H1 (cell line): ENCODE data around the gene CCDC106. TPM values are rescaled to one million over a fixed set of nuclear protein-coding genes. Genes with fewer than 3 reads are reported as not detected.

Source experiments
- CTCF ChIA-PET: fragments of 300-600 bp; sonication (Branson Sonifier 250); formaldehyde crosslinking; loops from one replicate; lab custom pipeline; 2021; ENCODE audit not compliant: partially characterized antibody; lab: Charles Lee
- POLR2A ChIA-PET: fragments of 300-600 bp; sonication (Branson Sonifier 250); formaldehyde crosslinking; loops from one replicate; lab custom pipeline; 2021; ENCODE audit warnings: inconsistent platforms; ENCODE audit not compliant: partially characterized antibody; lab: Charles Lee
- DNase-seq, 2 experiments: peaks; one replicate each; pipeline versions ENCODE4 v3.0.0 to v3.0.0-alpha.2; 2010 to 2022; ENCODE audit warnings: low spot score in 2 of 2, low read depth in 1 of 2, mixed read lengths in 1 of 2
- FAIRE-seq: peaks from 2 replicates; lab custom pipeline; 2011; peaks lifted over from hg19 to GRCh38; lab: Jason Lieb, UNC
- H2AFZ ChIP-seq: 2 replicates; pipeline ENCODE4 v1.8.1; 2012; ENCODE audit warnings: low read length, inconsistent platforms
- H2AK5ac ChIP-seq: 2 replicates; pipeline ENCODE4 v1.6.1; 2013; ENCODE audit warnings: low read depth, low read length
- H2BK120ac ChIP-seq: replicated peaks from 2 replicates; pipeline ENCODE3; 2013; ENCODE audit warnings: low read depth, low read length, inconsistent platforms
- H2BK12ac ChIP-seq: 2 replicates; pipeline ENCODE4 v1.6.1; 2013; ENCODE audit warnings: low read depth, low read length
- H2BK15ac ChIP-seq: 2 replicates; pipeline ENCODE4 v1.6.1; 2013; ENCODE audit warnings: low read length
- H2BK20ac ChIP-seq: 2 replicates; pipeline ENCODE4 v1.6.1; 2013; ENCODE audit warnings: low read length
- H2BK5ac ChIP-seq: 2 replicates; pipeline ENCODE4 v1.6.1; 2013; ENCODE audit warnings: low read depth, low read length
- H3K14ac ChIP-seq: 2 replicates; pipeline ENCODE4 v1.6.1; 2013; ENCODE audit warnings: inconsistent platforms; ENCODE audit not compliant: insufficient read length
- H3K18ac ChIP-seq: 2 replicates; pipeline ENCODE4 v1.6.1; 2013; ENCODE audit warnings: low read length; ENCODE audit errors: extremely low read depth
- H3K23ac ChIP-seq: 2 replicates; pipeline ENCODE4 v1.6.1; 2013; ENCODE audit warnings: inconsistent platforms; ENCODE audit not compliant: insufficient read length
- H3K23me2 ChIP-seq: 2 replicates; pipeline ENCODE4 v1.6.1; 2013; ENCODE audit warnings: low read depth, low read length
- H3K27ac ChIP-seq: 2 replicates; pipeline ENCODE4 v1.6.1; 2011; ENCODE audit warnings: low read depth, low read length, inconsistent platforms
- H3K27me3 ChIP-seq, 4 experiments: replicated peaks in 1 of 4; 1 replicate in 1 of 4; 2 replicates in 3 of 4; pipeline versions ENCODE4 v1.6.1 to v1.8.1; 2011 to 2013; ENCODE audit warnings: low read length in 3 of 4, mild to moderate bottlenecking in 3 of 4, inconsistent platforms in 2 of 4, mixed read lengths in 2 of 4, moderate library complexity in 1 of 4; ENCODE audit not compliant: control insufficient read depth in 3 of 4, insufficient read depth in 3 of 4; ENCODE audit errors: extremely low read depth in 1 of 4
- H3K36me3 ChIP-seq, 4 experiments: 2 replicates each; pipeline versions ENCODE4 v1.6.1 to v1.8.1; 2011 to 2013; ENCODE audit warnings: mild to moderate bottlenecking in 4 of 4, low read length in 3 of 4, moderate library complexity in 2 of 4, control low read depth in 1 of 4, inconsistent platforms in 1 of 4; ENCODE audit not compliant: insufficient read depth in 4 of 4, control insufficient read depth in 2 of 4
- H3K4ac ChIP-seq: replicated peaks from 2 replicates; pipeline ENCODE3; 2013; ENCODE audit warnings: low read length, low read depth, mixed read lengths, inconsistent platforms; ENCODE audit not compliant: insufficient read length
- H3K4me1 ChIP-seq, 4 experiments: replicated peaks in 1 of 4; 1 replicate in 1 of 4; 2 replicates in 3 of 4; pipeline versions ENCODE4 v1.6.1 to v1.8.1; 2011 to 2013; ENCODE audit warnings: low read length in 3 of 4, inconsistent platforms in 2 of 4, mixed read lengths in 1 of 4; ENCODE audit not compliant: insufficient read depth in 4 of 4, control insufficient read depth in 3 of 4
- H3K4me2 ChIP-seq, 2 experiments: 2 replicates each; pipeline versions ENCODE4 v1.6.1 to v1.8.1; 2011 to 2013; ENCODE audit warnings: low read depth in 2 of 2, low read length in 2 of 2, control low read depth in 1 of 2, inconsistent platforms in 1 of 2, mild to moderate bottlenecking in 1 of 2; ENCODE audit not compliant: insufficient read depth in 1 of 2
- H3K4me3 ChIP-seq, 4 experiments: fragments of 200-600, 300-600 bp in 1 of 4; sonication (generic), shearing (Covaris generic), sonication (Bioruptor Twin) in 1 of 4; 2 replicates each; pipeline versions ENCODE4 v1.5.1 to v1.8.1; 2011 to 2016; ENCODE audit warnings: low read length in 4 of 4, low read depth in 3 of 4, control low read depth in 2 of 4, inconsistent platforms in 2 of 4, mild to moderate bottlenecking in 2 of 4, mixed read lengths in 1 of 4, moderate library complexity in 1 of 4; ENCODE audit not compliant: insufficient read depth in 2 of 4; ENCODE audit errors: extremely low read depth in 1 of 4
- H3K56ac ChIP-seq: replicated peaks from 2 replicates; pipeline ENCODE3; 2013; ENCODE audit warnings: low read depth, mild to moderate bottlenecking, mixed read lengths, low read length, inconsistent platforms; ENCODE audit not compliant: insufficient read length
- H3K79me1 ChIP-seq: 2 replicates; pipeline ENCODE4 v1.6.1; 2013; ENCODE audit warnings: low read depth, low read length, control low read depth
- H3K79me2 ChIP-seq, 2 experiments: 2 replicates each; pipeline versions ENCODE4 v1.6.1 to v1.8.1; 2012 to 2013; ENCODE audit warnings: low read length in 2 of 2, mild to moderate bottlenecking in 2 of 2, inconsistent platforms in 1 of 2; ENCODE audit not compliant: insufficient read depth in 2 of 2, control insufficient read depth in 1 of 2
- H3K9ac ChIP-seq, 4 experiments: replicated peaks in 1 of 4; 1 replicate in 1 of 4; 2 replicates in 3 of 4; pipeline versions ENCODE4 v1.6.1 to v1.8.1; 2011 to 2013; ENCODE audit warnings: low read depth in 3 of 4, low read length in 3 of 4, control low read depth in 2 of 4, mild to moderate bottlenecking in 2 of 4, moderate library complexity in 2 of 4, inconsistent platforms in 1 of 4; ENCODE audit errors: extremely low read depth in 1 of 4
- H3K9me3 ChIP-seq, 2 experiments: 2 replicates each; pipeline versions ENCODE4 v1.6.1 to v1.8.1; 2012 to 2013; ENCODE audit warnings: mild to moderate bottlenecking in 2 of 2, moderate library complexity in 2 of 2, control low read depth in 1 of 2, inconsistent platforms in 1 of 2, low read depth in 1 of 2, low read length in 1 of 2, mixed read lengths in 1 of 2; ENCODE audit not compliant: insufficient read depth in 2 of 2
- H4K20me1 ChIP-seq, 2 experiments: replicated peaks in 1 of 2; 2 replicates each; pipeline versions ENCODE3 to v1.8.1; 2011 to 2013; ENCODE audit warnings: inconsistent platforms in 2 of 2, low read length in 2 of 2, mild to moderate bottlenecking in 1 of 2; ENCODE audit not compliant: insufficient read depth in 2 of 2, control insufficient read depth in 1 of 2
- H4K5ac ChIP-seq: 2 replicates; pipeline ENCODE4 v1.6.1; 2013; ENCODE audit warnings: low read length, low read depth, mixed read lengths, inconsistent platforms; ENCODE audit not compliant: insufficient read length
- H4K8ac ChIP-seq: 2 replicates; pipeline ENCODE4 v1.8.0; 2013; ENCODE audit warnings: mild to moderate bottlenecking, moderate library complexity, low read length, inconsistent platforms; ENCODE audit not compliant: insufficient read depth; ENCODE audit errors: extremely low read depth
- H4K91ac ChIP-seq: replicated peaks from 2 replicates; pipeline ENCODE3; 2013; ENCODE audit warnings: low read length, mixed read lengths, inconsistent platforms; ENCODE audit not compliant: insufficient read length
- BACH1 ChIP-seq: IDR thresholded peaks from 2 replicates; pipeline ENCODE4 v1.6.1; 2012; ENCODE audit warnings: low read length, improper control_type of control experiment
- CREB1 ChIP-seq: IDR thresholded peaks from 2 replicates; pipeline ENCODE4 v1.6.1; 2012; ENCODE audit warnings: inconsistent platforms
- EZH2 ChIP-seq: fragments of 200-600 bp; sonication (generic); IDR thresholded peaks from 2 replicates; pipeline ENCODE4 v1.7.1; 2012; ENCODE audit warnings: low read depth, mild to moderate bottlenecking, moderate library complexity, low read length, inconsistent platforms; ENCODE audit not compliant: severe bottlenecking
- JUND ChIP-seq: IDR thresholded peaks from 2 replicates; pipeline ENCODE4 v1.6.1; 2011; ENCODE audit warnings: mild to moderate bottlenecking, improper control_type of control experiment, low read length
- KDM1A ChIP-seq: fragments of 200-600, 300-600 bp; sonication (generic); IDR thresholded peaks from 2 replicates; pipeline ENCODE4 v1.7.1; 2016; ENCODE audit warnings: mild to moderate bottlenecking, low read length, borderline replicate concordance
- MAX ChIP-seq: IDR thresholded peaks from 2 replicates; pipeline ENCODE4 v1.6.1; 2012; ENCODE audit warnings: inconsistent platforms
- RAD21 ChIP-seq, 2 experiments: IDR thresholded peaks in 1 of 2; conservative IDR thresholded peaks in 1 of 2; 2 replicates each; pipeline ENCODE4 v1.6.1; 2011; ENCODE audit warnings: low read depth in 2 of 2, low read length in 2 of 2, improper control_type of control experiment in 1 of 2, inconsistent platforms in 1 of 2, mild to moderate bottlenecking in 1 of 2, moderate library complexity in 1 of 2
- RBBP5 ChIP-seq: IDR thresholded peaks from 2 replicates; pipeline ENCODE4 v1.7.1; 2012; ENCODE audit warnings: low read depth, mild to moderate bottlenecking, inconsistent platforms, low read length, moderate library complexity, borderline replicate concordance
- RXRA ChIP-seq: IDR thresholded peaks from 2 replicates; pipeline ENCODE4 v1.6.1; 2011; ENCODE audit warnings: low read depth, mild to moderate bottlenecking, low read length, moderate library complexity; ENCODE audit not compliant: insufficient read depth
- SAP30 ChIP-seq: fragments of 300-600 bp; sonication (generic); IDR thresholded peaks from 2 replicates; pipeline ENCODE4 v1.7.1; 2012; ENCODE audit warnings: low read length, moderate library complexity, mild to moderate bottlenecking, inconsistent platforms; ENCODE audit not compliant: insufficient read depth, insufficient replicate concordance
- TAF7 ChIP-seq: optimal IDR thresholded peaks from 2 replicates; pipeline ENCODE3; 2011; ENCODE audit warnings: low read depth, mild to moderate bottlenecking, inconsistent platforms, low read length, moderate library complexity, borderline replicate concordance
- TEAD4 ChIP-seq: IDR thresholded peaks from 2 replicates; pipeline ENCODE4 v1.6.1; 2012; ENCODE audit warnings: low read depth, low read length, inconsistent platforms, mixed read lengths
- WGBS, 2 experiments: shearing (Covaris generic) in 1 of 2; methylation state at CpG; one replicate each; pipeline versions ENCODE4 v1.1.6 to v1.1.7; 2013 to 2015; ENCODE audit warnings: low lambda C conversion rate in 2 of 2, mixed read lengths in 2 of 2, inconsistent platforms in 1 of 2, low coverage in 1 of 2, missing lambda C conversion rate in 1 of 2; ENCODE audit not compliant: insufficient replicate concordance in 2 of 2, insufficient coverage in 1 of 2, insufficient read length in 1 of 2; ENCODE audit errors: extremely low coverage in 1 of 2, missing lambda C conversion rate in 1 of 2; 5-methylcytosine and 5-hydroxymethylcytosine counted together
- polyA plus RNA-seq, 7 experiments: library from polyadenylated mRNA; depleted of rRNA in 3 of 7; stranded (reverse) in 5 of 7; unstranded in 2 of 7; fragments of >200 nt in 5 of 7; fragments of 200-250 nt in 2 of 7; gene quantifications; 1 replicate in 5 of 7; 2 replicates in 1 of 7; 4 replicates in 1 of 7; pipeline versions ENCODE4 v1.2.1 to v1.2.3, GENCODE V29; 2011 to 2013; ENCODE audit warnings: missing spikeins in 2 of 7, mixed read lengths in 2 of 7
- total RNA-seq: library from RNA; stranded (reverse); fragmentation: NEBNext Ultra II Directional; extraction: Animal tissue kit (Norgen Biotek cat#: 25700); gene quantifications from 2 replicates; pipeline ENCODE4 v1.2.1, GENCODE V29; 2021

CCDC106 gene
- total and polyA plus RNA-seq, 2 of the 8 experiments (the other 6 are each of a cell fraction or from before 2014, with no cell fraction given), result 12.0 to 20.1 TPM

GRCh38 chr19:55671054-55671378 lies 23.0 kb downstream of the CCDC106 start:
- H4K20me1 ChIP-seq, result peaks cover 31 to 47% of the 10 kb centered on the region in 2 experiments
- FAIRE-seq, result no peak
- H3K23ac ChIP-seq, result no peak overlapping the region
- peaks cover 0 to 11% (median 6%) of the 10 kb centered on the region in 4 experiments; a peak in 5 of 7 replicates for H3K4me1 ChIP-seq
- no peak overlapping the region for H2BK120ac ChIP-seq
- ChIA-PET CTCF (interaction anchor here (0.6 to 2.0 kb wide), 10 partner anchors 8 to 1246 kb away, joined by 3 to 19 read pairs (median 5); no protein-coding TSS in a partner anchor), POLR2A (interaction anchor here (0.6 to 7.1 kb wide), 15 partner anchors 8 to 1222 kb away, joined by 3 to 75 read pairs (median 3); partner anchors contain the start of genes FIZ1, LENG8 and U2AF2)
- no peaks in the 10 kb centered on the region for H3K27me3 ChIP-seq
- no peak overlapping the region for H2AFZ ChIP-seq
- H3K9me3 ChIP-seq, result no peaks in the 10 kb centered on the region
- peaks cover 10 to 64% of the 10 kb centered on the region in 2 experiments for H3K79me2 ChIP-seq
- H4K8ac ChIP-seq, result no peak overlapping the region
- no peak overlapping the region for H3K18ac ChIP-seq
- no peak overlapping the region for H4K5ac ChIP-seq
- no peak for DNase-seq
- H2BK20ac ChIP-seq, result no peak overlapping the region
- no peak overlapping the region for H3K56ac ChIP-seq
- no peak overlapping the region for H3K4ac ChIP-seq
- no peak overlapping the region for H2BK12ac ChIP-seq
- peaks cover 19% of the 10 kb centered on the region for H3K79me1 ChIP-seq
- 94% methylated on average over 2 of the region's 2 CpGs; no CpG with 5 or more reads in 1 of the 2 experiments for WGBS, 2 experiments
- no peak overlapping the region for H3K4me2 ChIP-seq
- H3K14ac ChIP-seq, result no peak overlapping the region
- no peak overlapping the region for H2AK5ac ChIP-seq
- H3K23me2 ChIP-seq, result peaks cover 5% of the 10 kb centered on the region; the same call in 1 of the 2 replicates
- no peak overlapping the region for H4K91ac ChIP-seq
- H3K4me3 ChIP-seq, result no peak overlapping the region
- H3K27ac ChIP-seq, result no peak overlapping the region
- no peak overlapping the region; the same call in 1 of the 2 replicates for H2BK5ac ChIP-seq
- no peak overlapping the region for H3K9ac ChIP-seq
- no peak overlapping the region for H2BK15ac ChIP-seq
- peaks cover 31 to 39% (median 35%) of the 10 kb centered on the region in 4 experiments for H3K36me3 ChIP-seq
- TF ChIP-seq MAX, result no peak
- no peak for TF ChIP-seq EZH2
- TF ChIP-seq BACH1, result no peak
- TF ChIP-seq RBBP5, result no peak
- no peak for TF ChIP-seq RXRA
- TF ChIP-seq TEAD4, result no peak
- no peak for TF ChIP-seq CREB1
- TF ChIP-seq SAP30, result no peak
- TF ChIP-seq TAF7, result no peak
- TF ChIP-seq KDM1A, result no peak
- TF ChIP-seq RAD21 (IDR thresholded peaks at IDR 0.05 in 1 of 2, conservative IDR thresholded peaks at IDR 0.05 in 1 of 2; ENCODE audit: low read depth in 2 of 2, low read length in 2 of 2), result no peak
- TF ChIP-seq JUND, result no peak
